ENCODE data around the gene SLC39A11. TPM values are rescaled to one million over a fixed set of nuclear protein-coding genes. Genes with fewer than 3 reads are reported as not detected.
"Not testable (repeated sequence)": the region's sequence is repeated elsewhere in the genome, so short reads cannot be mapped to it uniquely, and the experiment has no call there.

SLC39A11 gene
- total RNA-seq, 1 experiment from 2014 or later = 18.6 TPM

DNA sequence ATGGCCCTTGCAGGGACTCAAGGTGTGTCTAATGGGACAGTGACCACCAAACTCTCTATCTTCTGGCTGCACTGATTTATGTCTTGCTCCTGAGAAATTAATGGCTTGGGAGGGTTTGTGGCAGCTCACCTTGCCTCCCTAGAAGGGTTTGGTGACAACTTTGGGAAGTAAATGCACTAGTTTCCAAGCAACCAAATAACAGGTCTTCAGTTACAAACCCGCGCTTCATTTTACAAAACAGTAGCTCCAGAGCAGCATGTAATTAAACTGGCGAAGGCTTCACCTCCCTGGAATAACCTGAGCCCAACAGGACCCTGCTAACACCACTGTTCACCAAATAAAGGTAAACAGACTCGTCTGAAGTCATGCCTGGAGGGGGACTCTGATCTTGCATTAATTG is 318.3 kb downstream of the SLC39A11 start:
- POLR2A ChIA-PET (ENCODE audit: low non-redundant PET) = no interaction called here
- intact Hi-C loops (cut with micrococcal nuclease; ENCODE audit: unreplicated experiment) = no loop called here
- CTCF ChIA-PET = no interaction called here
- BruUV-seq (replicated peaks) = no TSS peak
- no peak for DNase-seq (ENCODE audit: low spot score)
- H3K36me3 ChIP-seq (ENCODE audit: insufficient read depth, low read length, poor library complexity, severe bottlenecking) = no peaks in the 10 kb centered on the region
- no peak overlapping the region for H3K4me3 ChIP-seq (ENCODE audit: low read depth, low read length, poor library complexity, severe bottlenecking)
- no peak overlapping the region for H3K27ac ChIP-seq (ENCODE audit: low read depth, low read length, poor library complexity, severe bottlenecking)
- no peaks in the 10 kb centered on the region for H3K9me3 ChIP-seq (ENCODE audit: low read depth, low read length, poor library complexity, severe bottlenecking)
- H3K27me3 ChIP-seq (replicated peaks; ENCODE audit: insufficient read depth, low read depth, low read length, poor library complexity) = no peaks in the 10 kb centered on the region
- H3K4me1 ChIP-seq (ENCODE audit: insufficient read depth, low read length, poor library complexity, severe bottlenecking) = no peaks in the 10 kb centered on the region
- TF ChIP-seq, protein P1, sequence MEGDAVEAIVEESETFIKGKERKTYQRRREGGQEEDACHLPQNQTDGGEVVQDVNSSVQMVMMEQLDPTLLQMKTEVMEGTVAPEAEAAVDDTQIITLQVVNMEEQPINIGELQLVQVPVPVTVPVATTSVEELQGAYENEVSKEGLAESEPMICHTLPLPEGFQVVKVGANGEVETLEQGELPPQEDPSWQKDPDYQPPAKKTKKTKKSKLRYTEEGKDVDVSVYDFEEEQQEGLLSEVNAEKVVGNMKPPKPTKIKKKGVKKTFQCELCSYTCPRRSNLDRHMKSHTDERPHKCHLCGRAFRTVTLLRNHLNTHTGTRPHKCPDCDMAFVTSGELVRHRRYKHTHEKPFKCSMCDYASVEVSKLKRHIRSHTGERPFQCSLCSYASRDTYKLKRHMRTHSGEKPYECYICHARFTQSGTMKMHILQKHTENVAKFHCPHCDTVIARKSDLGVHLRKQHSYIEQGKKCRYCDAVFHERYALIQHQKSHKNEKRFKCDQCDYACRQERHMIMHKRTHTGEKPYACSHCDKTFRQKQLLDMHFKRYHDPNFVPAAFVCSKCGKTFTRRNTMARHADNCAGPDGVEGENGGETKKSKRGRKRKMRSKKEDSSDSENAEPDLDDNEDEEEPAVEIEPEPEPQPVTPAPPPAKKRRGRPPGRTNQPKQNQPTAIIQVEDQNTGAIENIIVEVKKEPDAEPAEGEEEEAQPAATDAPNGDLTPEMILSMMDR (conservative IDR thresholded peaks at IDR 0.05; ENCODE audit: low read depth, low read length) = no peak
- TF ChIP-seq EZH2 (IDR thresholded peaks at IDR 0.05; ENCODE audit: borderline replicate concordance, low read depth, low read length, poor library complexity, severe bottlenecking) = no peak

- H3K27me3 ChIP-seq (replicated peaks; ENCODE audit: insufficient read depth, low read depth, low read length, poor library complexity); POLR2A ChIA-PET (ENCODE audit: low non-redundant PET); BruUV-seq (replicated peaks); H3K9me3 ChIP-seq (ENCODE audit: low read depth, low read length, poor library complexity, severe bottlenecking); DNase-seq (ENCODE audit: low spot score); intact Hi-C loops (cut with micrococcal nuclease; ENCODE audit: unreplicated experiment); H3K4me3 ChIP-seq (ENCODE audit: low read depth, low read length, poor library complexity, severe bottlenecking); CTCF ChIA-PET; H3K36me3 ChIP-seq (ENCODE audit: insufficient read depth, low read length, poor library complexity, severe bottlenecking); H3K27ac ChIP-seq (ENCODE audit: low read depth, low read length, poor library complexity, severe bottlenecking); H3K4me1 ChIP-seq (ENCODE audit: insufficient read depth, low read length, poor library complexity, severe bottlenecking): not testable (repeated sequence)
These were observed 319.3 kb downstream of the SLC39A11 start for GRCh38 chr17:72773225-72773624.

- TF ChIP-seq, protein P1 (conservative IDR thresholded peaks at IDR 0.05; ENCODE audit: low read depth, low read length) = no peak
- TF ChIP-seq EZH2 (IDR thresholded peaks at IDR 0.05; ENCODE audit: borderline replicate concordance, low read depth, low read length, poor library complexity, severe bottlenecking) = no peak
- no peaks in the 10 kb centered on the region for H3K27me3 ChIP-seq (replicated peaks; ENCODE audit: insufficient read depth, low read depth, low read length, poor library complexity)
- no peaks in the 10 kb centered on the region for H3K4me1 ChIP-seq (ENCODE audit: insufficient read depth, low read length, poor library complexity, severe bottlenecking)
- no peak overlapping the region for H3K4me3 ChIP-seq (ENCODE audit: low read depth, low read length, poor library complexity, severe bottlenecking)
- CTCF ChIA-PET = no interaction called here
- no peaks in the 10 kb centered on the region for H3K9me3 ChIP-seq (ENCODE audit: low read depth, low read length, poor library complexity, severe bottlenecking)
- DNase-seq (ENCODE audit: low spot score) = no peak
- POLR2A ChIA-PET (ENCODE audit: low non-redundant PET) = no interaction called here
- no TSS peak for BruUV-seq (replicated peaks)
- no peaks in the 10 kb centered on the region for H3K36me3 ChIP-seq (ENCODE audit: insufficient read depth, low read length, poor library complexity, severe bottlenecking)
- H3K27ac ChIP-seq (ENCODE audit: low read depth, low read length, poor library complexity, severe bottlenecking) = no peak overlapping the region
- intact Hi-C loops (cut with micrococcal nuclease; ENCODE audit: unreplicated experiment) = no loop called here
These were observed 320.1 kb downstream of the SLC39A11 start for GRCh38 chr17:72772331-72772821.

DNA sequence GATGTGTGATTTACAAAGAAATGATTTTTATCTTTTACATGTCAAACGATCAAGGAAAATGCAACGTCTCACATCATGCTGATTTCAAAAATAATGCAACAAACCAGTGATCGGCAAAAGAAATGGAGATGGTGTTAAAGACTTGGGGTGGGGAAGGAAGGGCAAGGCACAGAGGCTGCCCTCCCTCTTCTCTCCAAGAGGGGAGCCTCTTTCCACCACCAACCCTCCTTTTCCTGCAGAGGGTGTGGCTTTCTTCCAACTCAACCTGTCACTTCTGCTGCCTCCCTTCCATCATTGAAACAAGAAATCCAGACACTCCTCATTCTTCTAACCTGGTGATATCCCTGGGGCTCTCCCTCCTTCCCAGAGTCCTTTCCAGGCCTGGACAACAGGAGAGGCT is 320.8 kb downstream of the SLC39A11 start:
- H3K36me3 ChIP-seq (ENCODE audit: insufficient read depth, low read length, poor library complexity, severe bottlenecking) = no peaks in the 10 kb centered on the region
- H3K27ac ChIP-seq (ENCODE audit: low read depth, low read length, poor library complexity, severe bottlenecking) = no peak overlapping the region
- H3K4me3 ChIP-seq (ENCODE audit: low read depth, low read length, poor library complexity, severe bottlenecking) = no peak overlapping the region
- H3K9me3 ChIP-seq (ENCODE audit: low read depth, low read length, poor library complexity, severe bottlenecking) = no peaks in the 10 kb centered on the region
- ChIA-PET POLR2A (ENCODE audit: low non-redundant PET) (no interaction called here), CTCF (no interaction called here)
- intact Hi-C loops (cut with micrococcal nuclease; ENCODE audit: unreplicated experiment) = no loop called here
- no peaks in the 10 kb centered on the region for H3K27me3 ChIP-seq (replicated peaks; ENCODE audit: insufficient read depth, low read depth, low read length, poor library complexity)
- TF ChIP-seq EZH2 (IDR thresholded peaks at IDR 0.05; ENCODE audit: borderline replicate concordance, low read depth, low read length, poor library complexity, severe bottlenecking) = no peak
- TF ChIP-seq, protein P1 (conservative IDR thresholded peaks at IDR 0.05; ENCODE audit: low read depth, low read length) = no peak
- no peak for DNase-seq (ENCODE audit: low spot score)
- BruUV-seq (replicated peaks) = no TSS peak
- H3K4me1 ChIP-seq (ENCODE audit: insufficient read depth, low read length, poor library complexity, severe bottlenecking) = no peaks in the 10 kb centered on the region
